ENCODE results near the gene LRP2.
"Not testable (repeated sequence)": the region's sequence is repeated elsewhere in the genome, so short reads cannot be mapped to it uniquely, and the experiment has no call there.

Gene LRP2

DNA sequence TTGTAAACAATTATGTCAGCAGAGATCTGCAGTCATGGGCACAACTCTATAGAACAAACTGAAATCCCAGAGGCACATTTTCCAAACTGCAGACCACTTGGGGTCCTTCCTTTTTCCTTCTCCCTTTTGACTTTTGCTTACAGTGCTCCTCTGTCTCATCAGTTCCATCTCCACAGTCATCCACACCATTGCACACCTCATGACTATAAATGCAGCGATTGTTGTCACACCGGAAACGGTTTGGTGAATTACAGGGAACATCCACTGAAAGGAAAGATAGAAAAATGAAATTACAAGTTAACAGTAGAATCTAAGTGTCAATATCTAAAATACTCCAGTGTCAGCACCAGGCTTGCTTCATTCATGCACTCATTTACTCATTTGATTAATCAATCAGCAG lies 196.5 kb downstream of the LRP2 start:
- no peak for DNase-seq

DNA sequence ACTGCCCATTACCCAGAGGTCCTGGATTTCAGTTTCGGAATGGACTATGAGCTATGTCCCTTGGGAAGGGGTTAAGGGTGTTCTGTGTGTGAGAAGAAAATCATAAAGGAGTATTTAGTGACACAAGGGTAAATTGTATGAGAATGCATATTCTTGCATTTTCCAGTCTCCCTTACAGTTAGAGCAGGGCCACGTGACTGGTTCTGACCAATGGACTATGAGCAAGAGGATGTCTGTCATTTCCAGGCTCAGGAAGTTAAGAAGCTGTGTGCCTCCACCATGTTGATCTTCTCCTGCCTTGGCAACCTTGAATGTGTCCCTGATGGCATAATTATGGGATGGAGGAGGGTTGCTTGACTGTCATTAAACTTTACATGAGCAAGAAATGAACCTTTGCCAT lies 198.0 kb downstream of the LRP2 start:
- DNase-seq: no peak

DNA sequence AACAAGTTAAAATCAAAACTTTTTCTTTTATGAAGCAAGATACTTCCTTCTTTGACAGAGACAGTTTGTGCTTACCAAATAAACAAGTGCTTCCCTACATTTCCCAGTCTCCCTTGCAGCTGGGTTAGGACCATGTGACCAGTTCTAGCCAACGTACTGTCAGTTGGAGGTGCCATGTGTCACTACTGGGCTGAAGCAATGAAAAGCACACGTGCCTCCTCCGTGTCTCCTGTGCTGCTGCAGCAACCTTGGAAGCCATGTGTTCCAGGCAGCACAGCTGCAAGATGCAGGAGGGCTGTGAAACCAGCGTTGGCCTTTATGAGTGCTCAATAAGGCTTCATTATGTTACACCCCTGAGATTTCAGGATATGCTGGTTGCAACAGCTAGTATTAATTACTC lies 199.7 kb downstream of the LRP2 start:
- no peak for DNase-seq

DNA sequence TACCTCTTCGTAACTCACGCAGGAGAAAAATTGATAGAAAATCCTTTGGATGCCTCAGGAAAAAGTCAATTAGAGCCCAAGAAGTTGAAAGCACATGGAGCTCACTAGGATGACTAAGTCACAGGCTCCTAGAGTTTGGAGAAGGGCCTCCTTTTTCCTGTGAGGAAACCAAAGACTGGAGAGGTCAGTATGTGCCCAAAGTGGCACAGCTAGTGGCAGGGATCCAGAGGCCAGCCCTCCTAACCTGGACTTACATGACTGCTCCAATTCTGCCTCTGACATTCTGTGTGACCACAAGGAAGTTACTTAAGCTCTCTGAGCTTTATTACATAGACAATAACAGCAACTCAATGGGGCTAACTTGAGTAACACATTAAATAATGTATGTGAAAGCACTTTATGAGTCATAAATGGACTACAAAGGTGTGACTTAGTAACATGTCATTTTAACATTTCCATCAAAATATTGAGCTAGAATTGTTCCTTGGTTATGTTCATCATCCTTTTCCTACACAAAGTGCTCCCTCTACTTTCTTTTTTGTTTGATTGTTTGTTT lies 201.3 kb downstream of the LRP2 start:
- no peak for DNase-seq

DNA sequence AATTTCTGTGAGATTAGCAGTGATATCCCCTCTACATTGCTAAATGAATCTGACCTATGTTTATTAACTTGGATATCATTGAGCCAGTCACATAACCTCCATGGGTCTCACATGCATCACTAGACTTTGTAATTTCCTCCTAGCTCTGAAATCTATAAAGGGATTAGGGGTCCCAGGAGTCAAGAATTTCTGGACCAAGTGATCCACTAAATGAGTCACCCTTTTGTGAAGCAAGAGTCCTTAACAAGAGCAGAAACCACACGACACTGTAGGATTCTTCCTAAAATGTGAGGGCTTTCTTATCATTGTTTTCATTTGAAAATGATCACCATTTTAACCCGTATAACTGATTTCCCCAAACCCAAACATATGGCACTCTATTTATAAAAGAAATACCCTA lies 202.6 kb downstream of the LRP2 start:
- no peak for DNase-seq

DNA sequence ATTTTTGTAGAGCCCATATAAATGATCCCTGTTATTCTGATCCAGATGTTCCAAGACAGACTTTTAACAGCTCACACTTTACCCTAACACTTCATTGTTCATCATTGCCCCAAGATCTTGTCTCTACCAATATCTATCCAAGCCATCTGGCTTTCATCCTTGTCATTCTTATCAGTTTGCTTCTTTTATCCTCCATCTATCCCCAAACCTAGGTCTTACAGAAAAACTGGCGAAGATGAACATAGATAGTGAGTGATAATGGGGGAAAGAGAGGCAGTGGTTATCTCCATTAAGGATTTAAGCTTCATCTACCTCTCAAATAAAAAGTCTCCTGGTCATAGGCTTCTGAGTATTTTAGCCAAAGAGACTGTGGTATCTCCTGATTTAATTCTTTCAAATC lies 203.5 kb downstream of the LRP2 start:
- DNase-seq: no peak

DNA sequence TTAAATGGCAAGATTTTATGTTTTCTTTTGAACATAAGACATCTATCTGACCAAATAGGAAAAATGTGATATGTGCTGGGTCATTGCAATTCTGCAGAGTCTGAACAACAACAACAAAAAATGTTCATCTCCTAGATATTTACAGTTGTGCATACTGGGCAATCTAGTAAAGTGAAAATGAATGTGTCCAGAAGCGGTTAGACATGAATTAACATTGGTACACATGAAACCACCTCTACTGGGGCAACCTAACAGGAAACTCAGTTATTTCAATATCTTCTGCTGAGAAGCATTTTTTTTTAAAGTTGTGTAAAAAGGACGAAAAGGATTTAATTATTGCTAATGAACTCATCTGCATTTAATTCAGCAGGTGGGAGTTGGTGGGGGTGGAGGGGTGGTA lies 216.1 kb downstream of the LRP2 start:
- no peak for DNase-seq

DNA sequence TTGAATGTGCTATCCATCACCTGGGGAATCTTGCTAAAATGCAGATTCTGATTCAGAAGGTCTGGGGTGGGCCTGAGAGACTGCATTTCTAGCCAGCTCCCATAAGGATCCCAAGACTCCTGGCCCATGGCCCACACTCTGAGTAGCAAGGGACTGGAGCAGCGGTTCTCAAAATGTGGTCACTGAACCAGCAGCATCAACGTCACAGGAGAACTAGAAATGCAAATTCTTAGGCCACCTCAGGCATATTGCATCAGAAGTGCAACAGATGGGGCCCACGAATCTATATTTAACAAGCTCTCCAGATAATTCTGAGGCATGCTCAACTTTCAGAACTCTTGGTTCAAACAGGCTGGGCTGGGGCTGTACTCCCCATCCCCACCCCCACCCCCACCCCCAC lies 218.3 kb downstream of the LRP2 start:
- no peak for DNase-seq

DNA sequence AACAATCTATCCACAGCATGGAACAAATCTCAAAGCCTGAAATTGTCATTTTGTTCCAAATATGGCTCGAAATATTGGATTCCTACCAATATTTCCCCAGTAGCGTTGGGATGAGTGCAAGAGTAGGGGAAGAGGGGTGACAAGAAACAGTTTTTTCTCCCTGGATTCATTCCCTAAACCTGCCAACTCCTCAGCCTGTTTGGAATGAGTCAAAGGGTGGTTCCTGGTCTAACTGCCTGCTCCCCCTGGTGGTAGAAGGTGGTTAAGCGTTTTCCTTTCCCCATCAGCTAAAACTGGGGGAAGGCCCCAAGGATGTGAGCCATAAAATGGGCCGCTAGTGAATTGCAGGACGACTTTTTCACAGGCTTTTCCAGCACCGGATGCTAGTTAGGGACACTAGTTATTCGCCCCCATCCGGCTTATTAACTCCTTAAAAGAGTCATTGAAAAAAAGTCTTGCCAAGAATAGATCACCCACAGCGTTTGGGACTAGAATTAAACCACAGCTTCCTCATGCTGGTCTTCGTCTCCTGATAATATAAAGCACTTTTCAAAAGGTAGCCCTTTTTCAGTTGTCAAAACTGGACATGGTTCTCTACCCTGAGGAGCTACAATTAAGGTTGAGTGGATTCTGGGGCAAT lies 220.5 kb downstream of the LRP2 start:
- peak; percentile 43 to 62 for DNase-seq

DNA sequence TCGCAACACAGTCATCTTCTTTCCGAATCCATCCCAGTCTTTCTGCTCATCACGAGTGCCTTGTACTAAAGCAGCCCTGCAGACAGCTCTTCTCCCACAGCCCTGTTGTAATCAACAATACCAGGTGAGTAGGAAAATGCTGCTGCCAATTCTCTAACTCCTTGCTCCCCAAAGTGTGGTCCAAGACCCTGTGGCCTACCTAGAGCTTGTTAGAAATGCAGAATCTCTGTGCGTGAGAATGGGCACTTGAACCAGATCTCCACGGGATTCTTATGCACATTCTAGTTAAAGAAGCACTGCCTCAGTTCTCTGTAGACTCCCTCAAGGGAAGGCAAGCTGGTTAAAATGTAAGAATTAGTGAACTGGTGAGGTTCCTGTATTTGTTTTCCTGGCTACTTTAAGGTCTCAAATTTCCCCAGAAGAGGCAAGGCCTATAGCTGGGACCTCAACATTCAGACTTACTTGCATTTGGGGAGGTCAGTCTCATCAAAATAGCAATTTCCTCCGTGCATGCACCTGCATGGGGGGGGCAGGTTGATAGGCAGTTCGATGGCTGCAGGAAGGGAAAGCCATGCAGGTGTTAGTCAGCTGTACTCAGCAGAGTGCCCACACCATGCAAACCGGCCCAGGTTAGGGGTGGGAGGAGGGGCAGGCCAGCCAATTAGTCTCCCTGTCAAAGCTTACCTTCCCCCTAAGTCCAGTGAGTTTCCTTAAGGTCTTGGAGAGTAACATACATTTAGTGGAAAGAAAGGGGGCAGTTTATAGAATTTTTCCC lies 222.2 kb downstream of the LRP2 start:
- no peak for DNase-seq

DNA sequence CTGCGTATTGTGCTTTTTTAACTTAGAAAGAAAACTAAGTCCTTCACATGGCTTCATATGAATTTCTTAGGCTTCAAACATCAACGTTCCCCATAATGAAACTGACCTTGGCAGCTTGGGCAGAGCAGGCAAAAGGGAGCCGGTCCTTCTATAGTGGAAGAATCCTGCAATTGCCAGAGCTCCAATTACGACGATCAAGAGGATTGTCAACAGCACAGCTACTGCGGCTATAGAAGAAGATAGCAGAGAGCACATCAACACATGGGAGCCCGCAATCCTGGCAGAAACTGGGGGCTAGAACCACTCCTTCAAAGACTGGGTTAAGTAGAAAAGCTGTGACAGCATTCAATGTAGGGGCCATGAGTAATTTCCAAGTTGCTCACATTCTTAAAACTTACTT lies 223.2 kb downstream of the LRP2 start:
- DNase-seq: no peak

DNA sequence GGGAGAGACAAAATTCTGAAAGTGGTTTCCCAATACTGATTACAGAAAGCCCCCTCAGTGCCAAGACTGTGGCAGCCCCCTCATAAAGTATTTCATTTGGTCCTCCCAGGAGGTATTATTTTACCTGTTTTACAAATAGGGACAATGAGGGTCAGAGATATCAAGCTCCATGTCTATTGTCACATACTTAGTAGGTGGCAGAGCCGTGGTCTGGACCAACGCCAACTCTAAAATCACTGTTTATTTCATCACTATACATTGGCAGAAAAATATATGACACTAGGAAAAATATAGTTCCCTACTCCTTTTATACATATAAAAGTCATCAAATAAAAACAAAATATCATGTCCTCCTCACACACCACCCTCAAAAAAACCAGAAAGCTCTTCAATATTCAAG lies 224.4 kb downstream of the LRP2 start:
- no peak for DNase-seq

DNA sequence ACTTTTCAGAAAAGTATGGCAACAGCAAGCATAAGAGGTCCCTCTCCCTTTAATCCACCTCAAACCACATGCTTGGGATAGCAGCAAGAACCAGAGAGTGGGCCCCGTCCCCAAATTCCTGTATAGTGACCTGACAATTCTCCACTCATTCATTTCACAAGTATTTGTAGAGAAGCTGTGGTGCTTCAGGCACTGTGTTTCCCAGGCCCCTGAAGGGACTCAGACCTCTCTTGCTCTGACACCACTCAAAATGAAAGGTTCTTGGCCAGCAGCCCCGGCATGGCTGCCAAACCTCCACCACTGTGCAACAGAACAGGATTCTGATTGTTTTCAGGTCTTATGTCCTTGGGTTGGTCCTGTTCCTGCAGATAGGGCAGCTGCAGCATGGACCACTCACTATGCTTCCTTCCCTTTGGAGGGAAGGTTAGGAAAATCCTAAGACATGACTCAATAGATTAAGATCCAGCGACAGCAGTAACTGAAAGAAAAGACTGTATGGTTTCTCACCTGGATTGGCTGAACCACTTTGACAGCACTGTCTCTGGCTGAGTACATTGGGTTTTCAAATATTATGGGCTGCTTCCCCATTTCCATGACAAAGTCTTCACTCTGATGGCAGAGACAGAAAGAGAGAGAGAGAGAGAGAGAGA lies 225.3 kb downstream of the LRP2 start:
- DNase-seq: no peak

DNA sequence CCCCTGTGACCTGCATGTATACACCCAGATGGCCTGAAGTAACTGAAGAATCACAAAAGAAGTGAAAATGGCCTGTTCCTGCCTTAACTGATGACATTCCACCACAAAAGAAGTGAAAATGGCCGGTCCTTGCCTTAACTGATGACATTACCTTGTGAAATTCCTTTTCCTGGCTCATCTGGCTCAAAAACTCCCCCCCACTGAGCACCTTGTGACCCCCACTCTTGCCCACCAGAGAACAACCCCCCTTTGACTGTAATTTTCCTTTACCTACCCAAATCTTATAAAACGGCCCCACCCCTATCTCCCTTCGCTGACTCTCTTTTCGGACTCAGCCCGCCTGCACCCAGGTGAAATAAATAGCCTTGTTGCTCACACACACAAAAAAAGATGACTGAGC lies 225.9 kb downstream of the LRP2 start:
- DNase-seq: not testable (repeated sequence)

DNA sequence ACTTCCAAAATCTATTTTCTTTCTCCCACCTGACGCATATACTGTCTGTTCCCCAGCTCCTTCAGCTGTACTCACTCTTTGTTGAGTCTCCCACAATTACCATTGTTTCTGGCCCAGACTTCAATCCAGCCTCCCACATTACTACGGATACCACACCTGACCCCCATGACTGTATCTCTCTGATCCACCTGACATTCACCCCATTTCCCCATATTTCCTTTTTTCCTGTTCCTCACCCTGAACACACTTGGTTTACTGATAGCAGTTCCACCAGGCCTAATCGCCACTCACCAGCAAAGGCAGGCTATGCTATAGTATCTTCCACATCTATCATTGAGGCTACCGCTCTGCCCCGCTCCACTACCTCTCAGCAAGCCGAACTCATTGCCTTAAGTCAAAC lies 228.1 kb downstream of the LRP2 start:
- DNase-seq: not testable (repeated sequence)

DNA sequence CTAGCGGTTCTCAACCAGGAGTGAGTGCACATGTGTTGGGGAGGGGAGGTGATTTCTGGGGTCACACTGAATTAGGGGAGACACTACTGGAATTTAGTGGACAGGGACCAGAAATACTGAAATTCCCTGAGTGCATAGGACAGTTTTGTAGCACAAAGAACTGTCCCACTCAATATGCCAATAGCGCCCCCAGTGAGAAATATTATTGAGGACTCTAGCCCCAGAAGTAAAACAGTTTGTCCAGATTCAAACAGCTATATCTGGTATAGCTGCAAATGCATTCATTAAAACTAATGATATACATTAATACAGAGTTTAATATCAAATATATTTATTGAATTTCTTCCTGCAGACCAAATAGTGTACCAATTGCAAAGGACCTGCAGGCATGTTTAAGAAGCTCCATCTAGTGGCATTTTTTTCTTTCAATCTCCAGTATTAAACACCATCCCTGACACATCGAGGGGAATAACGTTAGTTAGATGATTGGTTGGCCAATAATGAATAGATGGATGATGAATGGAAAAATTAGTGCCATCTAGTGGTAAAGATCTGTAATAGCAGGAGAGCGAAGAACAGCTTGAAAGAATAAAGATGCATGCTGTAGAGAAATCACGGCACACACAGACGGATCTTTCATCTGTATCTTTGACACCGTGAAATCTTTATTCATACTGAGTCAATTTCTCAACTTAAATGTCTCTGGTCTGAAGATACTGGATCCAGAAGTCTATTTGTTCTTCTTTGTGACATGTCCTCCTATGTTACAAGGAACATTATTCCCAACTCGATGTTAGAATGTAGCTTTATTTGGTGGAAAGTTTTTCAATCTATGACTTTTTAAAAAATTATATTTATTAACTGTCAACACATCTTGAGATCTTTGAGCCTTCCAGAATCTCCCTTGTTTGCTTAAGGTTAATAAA lies 230.5 kb downstream of the LRP2 start:
- DNase-seq: peak in 1 of 2 donors; percentile 67

DNA sequence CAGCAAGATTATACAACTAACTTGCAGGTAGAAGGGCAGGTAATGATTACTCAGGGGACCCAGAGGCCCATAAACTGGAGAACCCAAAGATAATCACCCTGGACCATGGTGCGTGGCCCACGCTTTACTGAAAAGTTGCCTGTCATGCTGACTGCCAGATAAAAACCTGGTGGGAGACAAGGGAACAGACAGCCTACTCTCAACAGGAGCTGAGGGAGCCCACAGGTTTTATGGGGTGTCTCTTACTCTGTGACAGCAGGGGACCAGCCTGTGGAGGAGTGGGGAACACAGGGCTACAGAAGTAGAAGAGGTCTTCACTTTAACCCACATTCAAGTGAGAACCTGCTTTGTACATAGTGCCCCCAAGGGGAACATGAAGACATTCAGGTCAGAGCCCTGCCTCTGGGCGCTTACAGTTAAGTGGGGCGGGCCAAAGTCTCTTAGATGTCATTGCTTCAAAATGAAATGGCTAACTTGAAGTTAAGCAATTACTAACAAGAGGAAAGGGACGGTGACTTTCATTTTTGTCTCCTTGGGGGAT lies 232.6 kb downstream of the LRP2 start:
- no peak for DNase-seq

DNA sequence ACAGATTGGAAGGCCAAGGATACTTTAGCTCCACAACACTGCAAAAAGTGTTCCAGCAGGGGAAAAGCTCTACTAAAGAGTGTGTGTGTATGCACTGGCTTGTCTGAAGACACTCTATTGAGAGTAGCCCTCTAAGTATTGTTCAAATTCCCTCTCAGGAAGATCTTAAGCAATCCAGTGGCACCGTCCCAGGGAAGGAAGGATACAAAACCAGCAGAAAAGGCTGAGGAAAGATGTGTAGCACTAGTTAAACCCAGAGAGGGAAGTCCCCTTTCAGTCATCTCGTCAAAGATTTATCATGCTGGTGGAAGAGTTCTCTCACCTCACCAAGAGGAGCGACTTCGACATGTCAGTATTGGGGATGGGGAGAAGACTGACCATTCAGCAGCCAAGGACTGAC lies 242.5 kb downstream of the LRP2 start:
- DNase-seq: no peak

DNA sequence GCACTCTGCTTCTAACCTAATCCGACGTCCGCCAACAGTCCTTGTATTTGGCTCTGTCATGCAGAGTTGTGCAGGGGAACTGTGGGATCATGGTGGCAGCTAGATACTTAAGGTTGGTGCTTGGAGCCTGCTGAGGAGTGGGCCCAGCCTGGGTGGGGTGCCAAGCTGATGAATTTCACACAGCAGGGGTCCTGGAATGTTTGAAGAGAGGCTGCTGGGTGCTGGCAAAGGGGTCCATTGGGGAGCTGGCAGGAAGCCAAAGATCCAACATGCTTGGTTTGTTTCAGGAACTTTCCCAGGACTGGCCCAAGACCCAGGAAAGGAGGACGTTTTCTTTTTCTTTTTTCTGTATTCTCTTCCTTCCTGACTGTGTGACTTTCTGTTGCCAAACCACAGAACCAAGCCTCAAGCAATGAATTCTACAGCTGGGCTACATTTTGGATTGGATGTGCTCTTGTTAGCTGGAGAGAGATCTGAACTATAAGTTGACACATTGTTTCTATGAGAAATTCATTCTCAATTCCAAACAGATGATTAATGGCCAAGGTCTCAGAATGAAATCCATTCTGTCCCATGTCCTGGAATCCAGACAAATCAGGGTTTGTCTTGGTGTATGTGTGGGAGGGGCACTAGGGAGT lies 243.1 kb downstream of the LRP2 start:
- DNase-seq: no peak

DNA sequence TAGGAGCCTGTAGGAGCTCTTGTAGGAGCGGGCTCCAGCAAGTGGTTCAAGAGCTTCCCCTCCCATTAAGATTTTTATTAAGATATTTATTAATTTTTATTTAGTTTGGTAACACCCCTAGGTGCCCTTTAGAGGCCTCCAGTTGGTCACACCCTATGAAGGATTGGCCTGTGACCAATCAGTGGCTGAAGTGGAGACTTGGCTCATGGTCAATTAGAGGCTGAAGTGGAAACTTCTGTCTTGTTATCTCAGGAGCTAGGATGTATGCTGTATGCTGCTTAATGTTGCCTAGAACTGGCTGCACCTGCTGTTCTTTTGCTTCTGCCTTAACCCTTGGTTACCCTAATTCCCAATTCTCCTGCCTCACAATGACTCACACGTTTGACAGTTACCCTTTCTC lies 244.3 kb downstream of the LRP2 start:
- DNase-seq: no peak

DNA sequence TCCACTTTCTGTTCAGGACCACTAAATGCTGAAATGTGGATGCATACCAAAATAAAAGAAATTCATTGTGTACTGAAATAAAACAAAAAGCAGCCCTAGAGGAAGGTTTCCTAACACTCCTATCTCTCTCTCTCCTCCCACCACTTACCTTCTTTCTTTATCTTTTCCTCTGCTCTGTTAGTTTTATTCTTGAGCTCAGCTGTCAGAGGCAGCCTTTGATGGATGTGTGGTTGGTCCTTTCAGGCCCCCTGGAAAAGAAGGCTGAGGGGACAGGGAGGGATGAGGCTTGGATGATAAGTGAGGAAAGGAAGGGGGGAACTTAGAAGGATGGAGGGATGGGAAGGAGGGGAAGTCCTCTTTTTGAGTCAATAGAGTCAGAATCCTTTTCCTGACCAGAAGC lies 245.3 kb downstream of the LRP2 start:
- DNase-seq: no peak

DNA sequence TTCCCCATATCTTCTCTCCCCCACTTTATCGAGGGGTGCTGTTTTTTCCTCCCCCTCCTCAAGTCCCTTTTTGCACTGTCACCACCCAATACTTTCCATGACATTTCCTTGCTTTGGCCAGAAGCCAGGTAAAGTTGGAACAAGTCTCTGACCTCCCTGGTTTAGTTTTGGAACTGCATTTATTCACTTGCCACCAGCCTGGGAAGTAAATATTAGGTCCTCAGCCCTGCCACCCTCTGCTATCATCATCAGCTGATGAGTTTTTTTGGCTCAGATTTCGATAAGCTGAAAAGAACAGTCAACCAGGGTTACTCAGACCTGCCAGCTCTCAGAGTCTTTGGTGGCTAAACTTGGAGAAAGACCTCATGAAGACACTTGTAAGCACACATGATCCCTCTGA lies 246.0 kb downstream of the LRP2 start:
- DNase-seq: no peak

All from CD4-positive, alpha-beta T cell treated with Interferon alpha-2 for 1 hour (primary cell).